ENCODE data around the gene PKM.
"Not testable (repeated sequence)": the region's sequence is repeated elsewhere in the genome, so short reads cannot be mapped to it uniquely, and the experiment has no call there.

The PKM gene

GRCh38 chr15:72176159-72176558 is 54.8 kb downstream of the PKM start:
- no peak for DNase-seq (ENCODE audit: low read depth in 3 of 3)

GRCh38 chr15:72175186-72176044 is 55.6 kb downstream of the PKM start:
- no peak for DNase-seq (ENCODE audit: low read depth in 3 of 3)

- DNase-seq (ENCODE audit: low read depth in 3 of 3) = no peak
Measured at GRCh38 chr15:72174551-72175165, 56.3 kb downstream of the PKM start.

GRCh38 chr15:72173864-72174550 is 57.0 kb downstream of the PKM start:
- DNase-seq (ENCODE audit: low read depth in 3 of 3) = no peak

- no peak for DNase-seq (ENCODE audit: low read depth in 3 of 3)
Measured at GRCh38 chr15:72173401-72173800, 57.6 kb downstream of the PKM start.

- no peak for DNase-seq (ENCODE audit: low read depth in 3 of 3)
Measured at GRCh38 chr15:72172796-72173195, 58.2 kb downstream of the PKM start.

GRCh38 chr15:72171978-72172377 is 59.0 kb downstream of the PKM start:
- not testable (repeated sequence) for DNase-seq (ENCODE audit: low read depth in 3 of 3)

- DNase-seq (ENCODE audit: low read depth in 3 of 3) = no peak
Measured at GRCh38 chr15:72170691-72171090, 60.3 kb downstream of the PKM start.

- no peak for DNase-seq (ENCODE audit: low read depth in 3 of 3)
Measured at GRCh38 chr15:72169921-72170611, 60.9 kb downstream of the PKM start.

- DNase-seq (ENCODE audit: low read depth in 3 of 3) = no peak
Measured at GRCh38 chr15:72169236-72169920, 61.6 kb downstream of the PKM start.

- no peak for DNase-seq (ENCODE audit: low read depth in 3 of 3)
Measured at GRCh38 chr15:72168808-72169190, 62.2 kb downstream of the PKM start.

GRCh38 chr15:72168131-72168807 is 62.7 kb downstream of the PKM start:
- no peak for DNase-seq (ENCODE audit: low read depth in 3 of 3)

GRCh38 chr15:72167445-72167844 is 63.5 kb downstream of the PKM start:
- no peak for DNase-seq (ENCODE audit: low read depth in 3 of 3)

GRCh38 chr15:72166716-72167417 is 64.1 kb downstream of the PKM start:
- no peak for DNase-seq (ENCODE audit: low read depth in 3 of 3)

- no peak for DNase-seq (ENCODE audit: low read depth in 3 of 3)
Measured at GRCh38 chr15:72163719-72164118, 67.3 kb downstream of the PKM start.

- no peak for DNase-seq (ENCODE audit: low read depth in 3 of 3)
Measured at GRCh38 chr15:72162569-72162968, 68.4 kb downstream of the PKM start.

- DNase-seq (ENCODE audit: low read depth in 3 of 3) = no peak
Measured at GRCh38 chr15:72161361-72162132, 69.4 kb downstream of the PKM start.

GRCh38 chr15:72160696-72161245 is 70.2 kb downstream of the PKM start:
- DNase-seq (ENCODE audit: low read depth in 3 of 3) = no peak

- no peak for DNase-seq (ENCODE audit: low read depth in 3 of 3)
Measured at GRCh38 chr15:72156928-72157327, 74.1 kb downstream of the PKM start.

Data from stimulated activated CD4-positive, alpha-beta T cell treated with anti-CD3 and anti-CD28 coated beads, TNF-alpha, amount 100 ng/mL, for 48 hours (primary cell).